Measurements from ENCODE around the gene LCN9.

LCN9 gene

GRCh38 chr9:135648494-135649410 is 14.4 kb upstream of the LCN9 start:
- no peak overlapping the region for H3K4me3 ChIP-seq (ENCODE audit: low read depth, low read length)
- TF ChIP-seq, protein P1, sequence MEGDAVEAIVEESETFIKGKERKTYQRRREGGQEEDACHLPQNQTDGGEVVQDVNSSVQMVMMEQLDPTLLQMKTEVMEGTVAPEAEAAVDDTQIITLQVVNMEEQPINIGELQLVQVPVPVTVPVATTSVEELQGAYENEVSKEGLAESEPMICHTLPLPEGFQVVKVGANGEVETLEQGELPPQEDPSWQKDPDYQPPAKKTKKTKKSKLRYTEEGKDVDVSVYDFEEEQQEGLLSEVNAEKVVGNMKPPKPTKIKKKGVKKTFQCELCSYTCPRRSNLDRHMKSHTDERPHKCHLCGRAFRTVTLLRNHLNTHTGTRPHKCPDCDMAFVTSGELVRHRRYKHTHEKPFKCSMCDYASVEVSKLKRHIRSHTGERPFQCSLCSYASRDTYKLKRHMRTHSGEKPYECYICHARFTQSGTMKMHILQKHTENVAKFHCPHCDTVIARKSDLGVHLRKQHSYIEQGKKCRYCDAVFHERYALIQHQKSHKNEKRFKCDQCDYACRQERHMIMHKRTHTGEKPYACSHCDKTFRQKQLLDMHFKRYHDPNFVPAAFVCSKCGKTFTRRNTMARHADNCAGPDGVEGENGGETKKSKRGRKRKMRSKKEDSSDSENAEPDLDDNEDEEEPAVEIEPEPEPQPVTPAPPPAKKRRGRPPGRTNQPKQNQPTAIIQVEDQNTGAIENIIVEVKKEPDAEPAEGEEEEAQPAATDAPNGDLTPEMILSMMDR (IDR thresholded peaks at IDR 0.05; ENCODE audit: low read depth, low read length), result no peak

DNA sequence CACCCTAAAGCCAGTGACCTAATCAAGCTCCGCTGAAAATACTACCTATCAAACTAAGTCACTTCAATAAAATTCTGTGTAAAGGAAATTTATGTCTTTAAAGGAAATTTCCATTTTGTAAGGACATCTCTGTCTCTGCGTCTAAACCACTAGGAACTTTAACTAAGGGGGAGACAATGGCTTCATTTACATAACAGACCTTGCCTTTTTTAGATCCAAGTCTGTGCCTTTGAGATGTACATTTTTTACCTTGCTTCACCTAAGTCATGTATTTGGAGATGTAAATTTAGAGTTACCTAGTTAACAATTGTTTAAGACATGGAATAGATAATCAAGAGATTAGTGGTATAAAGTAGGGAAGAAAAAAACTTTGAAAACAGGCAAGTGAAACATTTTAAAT is 13.6 kb upstream of the LCN9 start:
- H3K4me3 ChIP-seq (ENCODE audit: low read depth, low read length), result no peak overlapping the region
- TF ChIP-seq, protein P1 (IDR thresholded peaks at IDR 0.05; ENCODE audit: low read depth, low read length), result no peak

DNA sequence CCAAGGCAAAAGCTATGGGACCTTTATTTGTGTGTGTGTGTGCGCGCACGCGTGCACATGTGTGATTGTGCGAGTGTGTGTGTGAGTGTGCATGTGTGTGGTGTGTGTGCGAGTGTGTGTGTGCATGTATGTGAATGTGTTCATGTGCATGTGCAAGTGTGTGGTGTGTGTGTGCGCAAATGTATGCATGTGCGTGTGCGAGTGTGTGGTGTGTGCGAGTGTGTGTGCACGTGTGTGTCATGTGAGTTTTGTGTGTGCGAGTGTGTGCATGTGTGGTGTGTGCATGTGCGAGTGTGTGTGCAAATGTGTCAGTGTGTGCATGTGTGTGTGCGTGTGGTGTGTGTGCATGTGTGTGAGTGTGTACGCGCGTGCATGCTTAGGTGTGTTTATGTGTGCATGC is 12.7 kb upstream of the LCN9 start:
- TF ChIP-seq, protein P1 (IDR thresholded peaks at IDR 0.05; ENCODE audit: low read depth, low read length), result no peak
- H3K4me3 ChIP-seq (ENCODE audit: low read depth, low read length), result no peak overlapping the region

DNA sequence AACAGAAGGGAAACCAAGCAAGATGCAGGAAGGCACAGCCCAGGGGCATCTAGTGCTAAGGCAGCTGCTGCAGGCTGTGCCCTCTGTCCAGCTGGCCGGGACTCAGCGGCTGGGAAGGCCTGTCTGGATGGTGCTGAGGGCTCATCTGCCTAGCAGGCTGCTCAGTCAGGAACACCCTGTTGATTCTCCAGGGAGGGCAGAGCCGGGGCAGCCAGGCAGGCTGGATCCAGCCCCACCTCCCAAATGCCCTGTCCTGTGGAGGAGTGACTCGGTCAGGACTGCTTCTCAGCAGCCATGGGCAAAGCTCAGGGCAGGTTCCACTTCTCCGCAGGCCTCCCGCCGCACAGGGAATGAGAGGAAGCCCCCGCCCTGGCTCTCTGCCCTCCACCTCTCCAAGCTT is 7.8 kb upstream of the LCN9 start:
- TF ChIP-seq, protein P1 (IDR thresholded peaks at IDR 0.05; ENCODE audit: low read depth, low read length), result no peak
- H3K4me3 ChIP-seq (ENCODE audit: low read depth, low read length), result no peak overlapping the region

GRCh38 chr9:135657416-135657815 is 5.7 kb upstream of the LCN9 start:
- no peak overlapping the region for H3K4me3 ChIP-seq (ENCODE audit: low read depth, low read length)
- TF ChIP-seq, protein P1 (IDR thresholded peaks at IDR 0.05; ENCODE audit: low read depth, low read length), result no peak

DNA sequence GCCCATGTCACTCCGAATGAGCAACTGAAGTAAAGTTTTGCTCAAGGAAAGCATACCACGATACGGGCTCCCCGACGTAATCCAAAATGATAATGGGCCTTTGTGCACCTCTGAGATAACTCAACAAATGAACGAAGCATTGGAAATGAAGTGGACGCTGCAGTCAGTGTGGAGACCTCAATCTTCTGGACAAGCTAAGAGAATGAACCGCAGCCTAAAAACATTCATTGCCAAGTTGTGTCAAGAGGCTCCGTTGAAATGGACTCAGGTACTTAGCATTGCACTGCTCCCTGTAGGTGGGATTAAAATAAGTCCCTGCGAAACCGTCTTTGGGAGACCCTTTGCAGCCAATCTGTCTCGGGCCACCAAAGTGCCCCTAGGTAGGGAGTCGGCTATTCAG is 3.9 kb upstream of the LCN9 start:
- TF ChIP-seq, protein P1 (IDR thresholded peaks at IDR 0.05; ENCODE audit: low read depth, low read length), result no peak
- H3K4me3 ChIP-seq (ENCODE audit: low read depth, low read length), result no peak overlapping the region

GRCh38 chr9:135660407-135660806 is 2.7 kb upstream of the LCN9 start:
- no peak overlapping the region for H3K4me3 ChIP-seq (ENCODE audit: low read depth, low read length)
- TF ChIP-seq, protein P1 (IDR thresholded peaks at IDR 0.05; ENCODE audit: low read depth, low read length), result no peak

All from WI38 (cell line).